Thoracic aorta (tissue), 2 donors: ENCODE results near the gene A3GALT2. TPM values are rescaled to one million over a fixed set of nuclear protein-coding genes. Genes with fewer than 3 reads are reported as not detected.

ENCODE experiments used
- ATAC-seq: fragments of 150-250 bp; one replicate; pipeline ENCODE4 v1.8.0; 2017; ENCODE audit warnings: low read depth; ENCODE audit not compliant: insufficient number of reproducible peaks, low FRiP score
- DNase-seq: peaks from one replicate; pipeline ENCODE4 v3.0.0-alpha.2; 2020; ENCODE audit warnings: low spot score
- H3K27ac ChIP-seq, 2 donors: fragments of 200-600 bp; sonication (generic); 1 replicate in 1 of 2; 2 replicates in 1 of 2; pipeline ENCODE4 v1.5.1; 2016; ENCODE audit warnings: mild to moderate bottlenecking in 2 of 2, moderate library complexity in 2 of 2
- H3K27me3 ChIP-seq: fragments of 200-600 bp; sonication (generic); replicated peaks from 2 replicates; pipeline ENCODE4 v1.6.0; 2016; ENCODE audit warnings: mild to moderate bottlenecking; ENCODE audit not compliant: insufficient read depth
- H3K36me3 ChIP-seq: fragments of 200-600 bp; sonication (generic); one replicate; pipeline ENCODE4 v1.5.1; 2016
- H3K4me1 ChIP-seq, 2 donors: fragments of 200-600 bp; sonication (generic); 1 replicate in 1 of 2; 2 replicates in 1 of 2; pipeline versions ENCODE4 v1.5.1 to v1.6.0; 2016; ENCODE audit warnings: low read depth in 2 of 2, mild to moderate bottlenecking in 1 of 2; ENCODE audit not compliant: control insufficient read depth in 1 of 2
- H3K4me3 ChIP-seq: fragments of 200-600 bp; sonication (generic); 2 replicates; pipeline ENCODE4 v1.5.1; 2016; ENCODE audit warnings: mild to moderate bottlenecking
- H3K9me3 ChIP-seq: fragments of 200-600 bp; sonication (generic); 2 replicates; pipeline ENCODE4 v1.5.1; 2016
- CTCF ChIP-seq: fragments of 200-600 bp; sonication (generic); IDR thresholded peaks from one replicate; pipeline ENCODE4 v1.5.1; 2019; ENCODE audit warnings: antibody characterized with exemption
- total RNA-seq, 2 donors: library from RNA; depleted of rRNA; stranded (reverse); fragments of >200 nt; gene quantifications; one replicate each; pipeline versions ENCODE4 v1.1.0 to v1.2.3, GENCODE V29; 2016

The A3GALT2 gene
- under 1 TPM; 0.54 to 0.71 TPM for total RNA-seq

GRCh38 chr1:33320619-33321165 lies at the start of gene A3GALT2:
Gene A3GALT2 (minus strand): TSS chr1:33321098. CDS start chr1:33321098, 0 bp downstream.
- Histone ChIP-seq H3K4me1 (no peaks in the 10 kb centered on the region), H3K9me3 (no peaks in the 10 kb centered on the region), H3K27ac (no peak within 1 kb of the TSS), H3K36me3 (peaks cover 30% of the 10 kb centered on the region), H3K27me3 (no peaks in the 10 kb centered on the region), H3K4me3 (no peak within 1 kb of the TSS)
- TF ChIP-seq CTCF: no peak
- no peak for ATAC-seq
- DNase-seq: no peak

DNA sequence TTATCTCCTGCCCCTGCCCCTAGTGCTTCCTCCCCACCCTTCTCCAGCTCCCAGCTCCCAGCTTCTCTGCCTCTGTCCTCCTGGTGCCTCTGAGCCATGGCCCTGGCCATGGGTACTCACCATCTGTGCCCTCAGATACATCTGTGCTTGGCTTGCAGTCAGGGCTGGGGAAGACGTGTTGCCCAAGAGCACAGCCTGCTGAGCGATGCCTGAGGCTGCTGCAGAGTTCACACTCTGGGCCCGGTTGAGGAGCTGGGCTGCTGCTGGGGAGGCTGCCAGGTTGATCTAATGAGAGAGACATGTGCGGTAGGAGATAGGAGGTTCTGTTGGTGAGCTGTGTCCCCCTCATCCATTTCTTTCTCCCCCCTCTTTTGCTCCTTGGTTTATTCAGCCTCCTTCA lies 49.4 kb upstream of the A3GALT2 start:
- no peak overlapping the region for H3K4me3 ChIP-seq
- DNase-seq (no peak), ATAC-seq (no peak)
- H3K27me3 ChIP-seq: no peaks in the 10 kb centered on the region
- no peak for TF ChIP-seq CTCF
- H3K27ac ChIP-seq: no peak overlapping the region
- peaks cover 20 to 27% of the 10 kb centered on the region in 2 donors for H3K4me1 ChIP-seq
- no peaks in the 10 kb centered on the region for H3K9me3 ChIP-seq
- peaks cover 16% of the 10 kb centered on the region for H3K36me3 ChIP-seq

DNA sequence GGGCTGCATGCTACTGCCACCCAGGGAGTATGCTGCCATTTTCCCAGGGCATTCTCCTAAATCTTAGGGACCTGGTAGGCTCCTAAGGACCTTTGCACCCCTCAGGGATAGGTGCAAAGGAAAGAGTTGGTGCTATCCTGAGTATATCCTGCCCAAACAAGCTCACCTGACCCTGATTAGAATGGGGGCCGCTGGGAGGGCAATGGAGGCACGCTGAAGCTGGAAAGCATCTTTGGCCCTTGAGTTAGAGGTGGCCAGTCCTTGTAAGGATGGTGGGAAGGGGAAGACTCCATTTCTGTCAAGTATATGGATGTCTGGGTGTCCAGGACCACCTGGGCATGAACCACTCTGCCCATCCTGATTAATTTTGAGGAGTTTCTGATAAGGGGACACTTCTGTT lies 48.9 kb upstream of the A3GALT2 start:
- no peak overlapping the region for H3K27ac ChIP-seq
- no peak for ATAC-seq
- peaks cover 25 to 32% of the 10 kb centered on the region in 2 donors for H3K4me1 ChIP-seq
- no peak overlapping the region for H3K4me3 ChIP-seq
- H3K36me3 ChIP-seq: peaks cover 16% of the 10 kb centered on the region
- TF ChIP-seq CTCF: no peak
- H3K27me3 ChIP-seq: no peaks in the 10 kb centered on the region
- DNase-seq: no peak
- H3K9me3 ChIP-seq: no peaks in the 10 kb centered on the region

GRCh38 chr1:33369081-33369480 lies 48.2 kb upstream of the A3GALT2 start:
- Histone ChIP-seq H3K27me3 (no peaks in the 10 kb centered on the region), H3K27ac (no peak overlapping the region), H3K4me1 (peaks cover 30 to 39% of the 10 kb centered on the region in 2 donors), H3K36me3 (peaks cover 15% of the 10 kb centered on the region), H3K9me3 (no peaks in the 10 kb centered on the region), H3K4me3 (no peak overlapping the region)
- DNase-seq: no peak
- TF ChIP-seq CTCF: no peak
- ATAC-seq: no peak

GRCh38 chr1:33368431-33368830 lies 47.5 kb upstream of the A3GALT2 start:
- ATAC-seq (no peak), DNase-seq (no peak)
- Histone ChIP-seq H3K4me3 (no peak overlapping the region), H3K36me3 (peaks cover 8% of the 10 kb centered on the region), H3K27me3 (no peaks in the 10 kb centered on the region), H3K27ac (no peak overlapping the region), H3K9me3 (no peaks in the 10 kb centered on the region), H3K4me1 (peaks cover 36 to 45% of the 10 kb centered on the region in 2 donors)
- no peak for TF ChIP-seq CTCF
